HG02970 (cell line): ENCODE results near the gene ADAMTS13.
A peak's percentile ranks its signal among the peaks of the same experiment; 100 is the strongest.

Experiments used
- ATAC-seq: cut with Tn5 transposase; IDR thresholded peaks from one replicate; pipeline ENCODE4 v1.9.1; 2021; ENCODE audit warnings: mild to moderate bottlenecking, moderate library complexity, moderate number of reproducible peaks; ENCODE audit not compliant: unreplicated experiment, low FRiP score

The ADAMTS13 gene

DNA sequence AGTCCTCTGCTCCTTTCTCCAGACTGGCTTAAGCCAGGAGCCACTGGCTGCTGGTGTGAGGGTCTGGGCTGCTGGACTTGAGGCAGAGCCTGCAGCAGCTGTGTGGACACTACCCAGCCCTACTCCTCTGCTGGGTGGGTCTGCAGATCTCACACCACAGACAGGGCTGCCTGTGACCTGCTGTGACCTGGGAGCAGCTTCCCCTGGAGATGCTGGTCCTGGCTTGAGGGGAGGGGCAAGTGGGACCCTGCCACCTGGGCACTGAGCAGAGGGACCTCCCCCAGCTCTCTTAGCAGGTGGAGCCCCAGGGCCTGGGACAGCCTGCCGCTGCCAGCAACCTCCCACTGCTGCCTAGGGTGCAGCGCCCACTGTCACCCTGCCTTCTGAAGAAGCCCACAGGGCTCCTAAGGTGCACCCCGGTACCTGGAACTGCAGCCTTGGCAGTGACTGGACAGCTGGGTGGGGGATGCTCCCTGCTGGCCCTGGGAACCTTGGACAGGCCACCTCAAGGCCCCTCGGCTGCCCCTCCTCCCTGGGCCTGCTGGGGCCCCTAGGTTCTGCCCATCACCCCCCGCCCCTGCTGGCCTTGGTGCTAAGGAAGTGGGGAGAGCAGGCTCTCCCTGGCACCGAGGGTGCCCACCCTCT, 46.7 kb downstream of the ADAMTS13 start:
- no peak for ATAC-seq

GRCh38 chr9:133470427-133470924, 48.3 kb downstream of the ADAMTS13 start:
- no peak for ATAC-seq

- no peak for ATAC-seq
Measured at GRCh38 chr9:133470988-133471387, 48.8 kb downstream of the ADAMTS13 start.

DNA sequence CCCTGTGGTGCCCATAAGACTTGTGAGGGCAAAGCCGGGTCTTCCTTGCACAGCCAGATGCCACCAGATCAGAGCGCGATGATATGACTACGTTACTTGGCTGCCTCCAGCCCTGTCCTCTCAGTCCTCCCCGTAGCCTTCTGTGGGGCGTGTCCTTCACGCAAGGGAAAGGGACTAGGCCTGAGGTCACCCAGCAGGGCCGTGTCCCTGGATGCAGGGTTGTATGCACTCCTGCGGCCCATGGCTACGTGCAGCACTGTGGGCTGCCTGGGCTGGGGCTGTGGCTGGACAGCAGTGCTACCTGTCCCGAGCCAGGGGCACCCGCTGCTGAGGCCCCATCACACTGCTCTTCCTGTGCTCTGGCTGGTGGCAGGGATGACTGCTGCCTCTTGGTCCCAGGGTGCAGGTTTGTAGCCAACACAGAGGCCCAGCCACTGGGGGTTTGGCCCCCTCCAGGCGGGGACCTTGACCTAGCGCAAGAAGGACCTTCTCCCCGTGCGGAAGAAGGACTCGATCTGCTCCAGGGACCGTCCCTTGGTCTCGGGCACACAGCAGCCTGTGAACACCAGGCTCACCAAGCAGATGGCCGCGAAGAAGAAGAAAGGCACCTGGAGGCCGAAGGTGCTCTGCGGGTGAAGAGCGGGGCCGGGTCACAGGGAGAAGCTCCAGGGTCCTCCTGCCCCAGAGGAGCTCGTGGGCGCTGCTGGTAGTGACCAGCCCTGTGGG, 49.5 kb downstream of the ADAMTS13 start:
- no peak for ATAC-seq

GRCh38 chr9:133472277-133472645, 50.1 kb downstream of the ADAMTS13 start:
- no peak for ATAC-seq

GRCh38 chr9:133472753-133473378, 50.7 kb downstream of the ADAMTS13 start:
- ATAC-seq = no peak

DNA sequence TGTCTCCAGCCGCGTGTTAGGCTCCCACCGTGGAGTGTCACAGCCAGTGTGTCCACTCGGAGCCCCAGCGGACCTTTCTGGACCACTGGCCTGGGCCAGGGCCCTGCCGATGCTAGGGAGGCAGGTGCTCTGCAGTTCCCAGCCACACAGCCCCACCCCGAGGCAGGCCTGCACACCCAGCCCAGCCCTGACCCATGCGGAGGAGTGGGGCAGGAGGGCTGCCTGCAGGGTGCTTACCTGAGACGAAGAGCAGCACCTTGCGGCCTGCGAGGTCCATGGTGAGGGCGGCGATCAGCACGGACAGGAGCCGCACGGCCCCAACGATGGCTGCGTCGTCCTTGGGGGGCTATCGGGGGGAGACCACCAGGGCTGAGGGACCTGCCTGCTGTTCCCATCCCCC, 51.6 kb downstream of the ADAMTS13 start:
- ATAC-seq = no peak

- ATAC-seq = no peak
Measured at GRCh38 chr9:133474215-133474614, 52.0 kb downstream of the ADAMTS13 start.

GRCh38 chr9:133474853-133475252, 52.7 kb downstream of the ADAMTS13 start:
- no peak for ATAC-seq

DNA sequence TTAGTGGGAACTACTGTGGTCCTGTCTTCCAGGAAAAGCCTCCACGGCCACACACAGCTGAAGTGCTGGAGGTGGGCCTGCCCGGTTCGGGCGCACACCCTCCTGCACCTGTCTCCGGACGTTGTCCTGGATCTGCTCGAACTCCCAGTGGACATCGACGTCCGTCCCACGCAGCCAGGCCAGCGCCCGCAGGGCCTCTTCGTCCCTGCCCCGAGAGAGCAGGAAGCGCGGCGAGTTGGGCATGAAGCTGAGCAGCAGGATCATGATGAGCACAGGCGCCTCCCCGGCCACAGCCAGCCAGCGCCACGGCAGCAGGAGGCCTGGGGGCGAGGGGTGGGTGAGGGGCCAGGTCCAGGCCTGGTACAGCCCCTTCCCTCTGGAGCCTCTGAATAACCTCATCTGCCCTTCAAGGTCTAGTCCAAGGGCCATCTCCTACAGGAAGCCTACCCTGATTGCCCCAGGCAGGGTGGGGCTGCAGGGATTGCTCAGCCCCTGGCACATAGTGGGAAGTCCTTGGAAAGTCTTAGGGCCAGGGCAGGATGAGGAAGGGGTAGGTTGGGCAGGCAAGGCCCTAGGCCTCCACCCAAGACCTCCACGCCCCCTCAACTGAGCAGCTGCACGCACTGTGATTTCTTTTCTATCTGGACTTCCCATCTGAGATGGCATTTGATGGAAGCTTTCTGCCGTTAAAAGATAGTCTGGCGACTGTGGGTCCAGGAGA, 53.3 kb downstream of the ADAMTS13 start:
- ATAC-seq = no peak

- ATAC-seq = no peak
Measured at GRCh38 chr9:133476036-133476931, 54.1 kb downstream of the ADAMTS13 start.

GRCh38 chr9:133476941-133477340, 54.8 kb downstream of the ADAMTS13 start:
- ATAC-seq = no peak

- ATAC-seq = no peak
Measured at GRCh38 chr9:133477461-133477860, 55.3 kb downstream of the ADAMTS13 start.

GRCh38 chr9:133477992-133478850, 56.1 kb downstream of the ADAMTS13 start:
- peak; percentile 21 for ATAC-seq

GRCh38 chr9:133478851-133479711, 56.9 kb downstream of the ADAMTS13 start, which contains the start of gene SLC2A6:
SLC2A6 (minus strand) TSS chr9:133479099; CDS start chr9:133479059, 40 bp downstream.
- peak; percentile 91 for ATAC-seq

DNA sequence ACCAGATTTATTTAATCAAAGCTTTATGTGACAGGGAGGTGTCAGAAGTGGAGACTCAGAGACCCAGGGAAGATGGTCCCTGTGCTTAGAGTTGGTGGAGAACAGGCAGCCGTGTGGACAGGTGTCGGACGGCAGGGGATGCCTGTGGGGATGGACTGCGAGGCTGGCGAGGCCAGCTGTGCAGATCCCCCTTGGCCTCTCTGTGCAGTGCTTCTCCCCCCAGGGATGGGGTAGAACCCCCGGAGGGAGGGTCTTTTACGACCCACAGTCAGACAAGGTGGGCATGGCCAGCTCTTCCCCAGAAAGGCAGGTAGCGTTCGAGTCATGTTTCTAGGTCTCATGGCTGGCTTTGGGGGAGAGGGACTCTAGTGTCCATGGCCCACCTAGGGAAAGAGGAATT, 61.4 kb downstream of the ADAMTS13 start:
- no peak for ATAC-seq

DNA sequence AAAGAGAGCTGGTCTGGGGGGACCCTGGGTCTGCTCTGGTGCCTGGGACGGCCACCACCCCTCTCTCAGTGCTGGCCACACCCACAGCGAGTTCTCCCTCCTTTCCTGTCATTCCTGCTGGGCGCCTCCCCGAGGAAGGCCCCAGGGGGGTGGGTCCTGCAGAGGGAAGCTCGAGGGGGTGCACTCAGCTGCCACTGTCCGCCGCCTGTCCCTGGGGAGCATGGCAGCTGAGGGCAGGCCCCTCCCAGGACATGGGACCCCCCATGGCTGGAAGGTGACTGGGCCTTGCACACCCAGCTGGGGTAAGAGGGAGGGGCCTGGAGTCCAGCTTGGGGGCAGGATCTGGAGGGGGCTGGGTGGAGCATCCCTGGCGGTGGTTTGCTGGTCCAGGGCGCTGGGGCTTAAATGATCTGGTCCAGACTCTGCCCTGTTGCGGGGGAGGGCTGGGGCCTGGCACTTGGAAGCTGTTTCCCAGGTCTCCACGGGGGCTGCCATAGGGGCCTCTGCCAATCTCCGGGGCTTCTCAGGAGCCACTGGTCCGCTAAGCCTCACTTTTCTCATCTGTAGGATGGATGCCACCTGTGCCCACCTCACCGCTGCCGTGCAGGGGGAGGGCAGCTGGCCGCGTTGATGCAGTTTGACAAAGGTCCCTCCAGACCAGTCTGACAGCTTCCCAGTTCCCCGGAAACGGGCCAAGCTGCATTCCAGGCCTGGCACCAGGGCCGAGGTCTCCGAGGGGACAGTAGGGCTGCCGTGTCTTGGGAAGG, 62.7 kb downstream of the ADAMTS13 start:
- ATAC-seq = no peak
